Type B pancreatic cell (in vitro differentiated cells): ENCODE data around the gene MCM6. TPM values are rescaled to one million over a fixed set of nuclear protein-coding genes. Genes with fewer than 3 reads are reported as not detected.
"Not testable (repeated sequence)": the region's sequence is repeated elsewhere in the genome, so short reads cannot be mapped to it uniquely, and the experiment has no call there.

Experiments
- DNase-seq: peaks from one replicate; pipeline ENCODE4 v3.0.0; 2021; ENCODE audit warnings: mixed read lengths; ENCODE audit not compliant: unreplicated experiment; ENCODE audit errors: extremely low spot score
- H3K27ac Mint-ChIP-seq: 2 replicates; pipeline ENCODE4 v1.8.0; 2021; ENCODE audit warnings: mild to moderate bottlenecking, mixed read lengths
- H3K27me3 Mint-ChIP-seq: 2 replicates; pipeline ENCODE4 v1.8.0; 2021; ENCODE audit warnings: mixed read lengths
- H3K36me3 Mint-ChIP-seq: 2 replicates; pipeline ENCODE4 v1.8.0; 2021; ENCODE audit warnings: mixed read lengths
- H3K4me1 Mint-ChIP-seq: one replicate; pipeline ENCODE4 v1.8.0; 2021; ENCODE audit warnings: mixed read lengths; ENCODE audit not compliant: unreplicated experiment
- H3K4me3 Mint-ChIP-seq: 2 replicates; pipeline ENCODE4 v1.8.0; 2021; ENCODE audit warnings: mild to moderate bottlenecking, mixed read lengths
- H3K9me3 Mint-ChIP-seq: 2 replicates; pipeline ENCODE4 v1.8.0; 2021; ENCODE audit warnings: mixed read lengths
- total RNA-seq: library from RNA; stranded (reverse); gene quantifications from 2 replicates; pipeline ENCODE4 v1.2.1, GENCODE V29; 2021; ENCODE audit warnings: low replicate concordance
- TF ChIP-seq, protein P1 (sequence below): fragments of 200-600 bp; sonication (generic); conservative IDR thresholded peaks from 2 replicates; pipeline ENCODE4 v1.5.0; 2021; ENCODE audit warnings: antibody characterized with exemption, mild to moderate bottlenecking

MCM6 gene
- total RNA-seq, 1 donor from 2014 or later: 54.9 TPM

GRCh38 chr2:135799738-135800137 is 76.5 kb downstream of the MCM6 start:
- Mint-ChIP-seq H3K9me3 (peaks cover 4% of the 10 kb centered on the region), H3K4me3 (no peak overlapping the region), H3K36me3 (no peaks in the 10 kb centered on the region), H3K27me3 (no peaks in the 10 kb centered on the region), H3K27ac (no peak overlapping the region), H3K4me1 (no peaks in the 10 kb centered on the region)
- DNase-seq: no peak
- TF ChIP-seq, protein P1, sequence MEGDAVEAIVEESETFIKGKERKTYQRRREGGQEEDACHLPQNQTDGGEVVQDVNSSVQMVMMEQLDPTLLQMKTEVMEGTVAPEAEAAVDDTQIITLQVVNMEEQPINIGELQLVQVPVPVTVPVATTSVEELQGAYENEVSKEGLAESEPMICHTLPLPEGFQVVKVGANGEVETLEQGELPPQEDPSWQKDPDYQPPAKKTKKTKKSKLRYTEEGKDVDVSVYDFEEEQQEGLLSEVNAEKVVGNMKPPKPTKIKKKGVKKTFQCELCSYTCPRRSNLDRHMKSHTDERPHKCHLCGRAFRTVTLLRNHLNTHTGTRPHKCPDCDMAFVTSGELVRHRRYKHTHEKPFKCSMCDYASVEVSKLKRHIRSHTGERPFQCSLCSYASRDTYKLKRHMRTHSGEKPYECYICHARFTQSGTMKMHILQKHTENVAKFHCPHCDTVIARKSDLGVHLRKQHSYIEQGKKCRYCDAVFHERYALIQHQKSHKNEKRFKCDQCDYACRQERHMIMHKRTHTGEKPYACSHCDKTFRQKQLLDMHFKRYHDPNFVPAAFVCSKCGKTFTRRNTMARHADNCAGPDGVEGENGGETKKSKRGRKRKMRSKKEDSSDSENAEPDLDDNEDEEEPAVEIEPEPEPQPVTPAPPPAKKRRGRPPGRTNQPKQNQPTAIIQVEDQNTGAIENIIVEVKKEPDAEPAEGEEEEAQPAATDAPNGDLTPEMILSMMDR: peak; percentile 33

DNA sequence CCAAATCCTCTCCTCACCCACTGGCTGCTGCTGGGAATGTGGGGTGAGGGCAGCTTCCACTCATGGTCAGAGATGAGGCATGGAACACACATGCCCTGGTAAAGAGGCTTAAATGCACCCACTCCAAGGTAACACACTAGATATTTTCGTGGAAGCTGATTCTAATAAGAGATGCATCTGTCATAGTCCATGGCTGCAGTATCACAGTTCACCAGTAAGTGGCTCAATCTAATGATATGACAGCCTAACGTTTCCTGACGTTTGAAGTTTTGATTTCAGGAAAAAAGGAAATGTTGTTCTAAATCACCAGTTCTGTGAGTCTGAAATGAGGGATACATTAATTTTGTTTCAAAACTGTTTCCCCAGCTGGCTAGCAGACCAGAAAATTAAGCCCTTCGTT is 77.5 kb downstream of the MCM6 start:
- no peaks in the 10 kb centered on the region for H3K36me3 Mint-ChIP-seq
- H3K9me3 Mint-ChIP-seq: peaks cover 4% of the 10 kb centered on the region
- TF ChIP-seq, protein P1: peak; percentile 49
- no peaks in the 10 kb centered on the region for H3K4me1 Mint-ChIP-seq
- DNase-seq: no peak
- no peaks in the 10 kb centered on the region for H3K27me3 Mint-ChIP-seq
- H3K4me3 Mint-ChIP-seq: no peak overlapping the region
- H3K27ac Mint-ChIP-seq: no peak overlapping the region

DNA sequence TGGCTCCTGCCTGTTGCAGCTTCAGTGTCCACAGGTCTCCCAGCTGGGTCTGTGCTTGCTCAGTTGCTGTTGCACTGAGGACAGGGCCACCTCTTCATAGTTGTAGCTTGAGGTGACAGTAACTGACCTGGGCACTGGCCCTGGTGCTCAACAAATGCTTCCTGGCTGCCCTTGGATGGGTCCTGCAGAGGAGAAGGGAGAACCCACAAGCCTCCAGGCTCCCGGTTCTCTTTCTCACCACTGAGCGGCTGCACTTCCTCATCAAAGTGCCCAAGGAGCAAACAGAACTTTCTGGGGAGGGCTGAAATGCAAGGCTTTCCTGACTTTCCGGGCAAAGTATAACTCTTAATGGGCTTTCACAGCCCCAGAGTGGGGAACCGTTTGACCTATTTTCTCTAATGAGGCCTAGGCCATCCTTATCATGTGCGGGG is 78.0 kb downstream of the MCM6 start:
- Mint-ChIP-seq H3K27me3 (no peaks in the 10 kb centered on the region), H3K4me3 (no peak overlapping the region), H3K36me3 (no peaks in the 10 kb centered on the region), H3K27ac (no peak overlapping the region), H3K4me1 (no peaks in the 10 kb centered on the region), H3K9me3 (peaks cover 4% of the 10 kb centered on the region)
- no peak for DNase-seq
- TF ChIP-seq, protein P1: no peak

GRCh38 chr2:135797497-135798274 is 78.6 kb downstream of the MCM6 start:
- Mint-ChIP-seq H3K9me3 (peaks cover 4% of the 10 kb centered on the region), H3K27me3 (no peaks in the 10 kb centered on the region), H3K27ac (no peak overlapping the region), H3K4me3 (no peak overlapping the region), H3K4me1 (no peaks in the 10 kb centered on the region), H3K36me3 (no peaks in the 10 kb centered on the region)
- TF ChIP-seq, protein P1: peak; percentile 93
- no peak for DNase-seq

DNA sequence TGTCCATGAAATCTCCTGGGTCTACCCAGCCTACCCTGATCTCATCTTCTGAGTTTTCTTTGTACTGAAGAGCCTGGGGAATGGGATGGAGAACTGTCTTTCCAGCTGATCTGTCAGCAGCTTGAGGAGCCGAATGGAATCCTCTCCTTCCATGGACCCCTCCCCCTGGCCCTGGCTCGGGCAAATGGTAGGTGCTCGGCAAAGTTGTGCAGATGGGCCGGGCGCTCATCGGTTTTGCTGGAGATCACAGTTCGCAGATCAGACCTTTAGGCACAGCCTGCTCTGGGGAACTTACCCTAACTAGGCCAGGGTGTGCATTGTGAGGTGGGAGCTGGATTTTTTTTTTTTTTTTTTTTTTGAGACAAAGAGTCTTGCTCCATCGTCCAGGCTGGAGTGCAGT is 79.6 kb downstream of the MCM6 start:
- no peaks in the 10 kb centered on the region for H3K4me1 Mint-ChIP-seq
- no peaks in the 10 kb centered on the region for H3K36me3 Mint-ChIP-seq
- no peak overlapping the region for H3K27ac Mint-ChIP-seq
- TF ChIP-seq, protein P1: no peak
- peaks cover 4% of the 10 kb centered on the region for H3K9me3 Mint-ChIP-seq
- DNase-seq: no peak
- no peak overlapping the region for H3K4me3 Mint-ChIP-seq
- no peaks in the 10 kb centered on the region for H3K27me3 Mint-ChIP-seq

DNA sequence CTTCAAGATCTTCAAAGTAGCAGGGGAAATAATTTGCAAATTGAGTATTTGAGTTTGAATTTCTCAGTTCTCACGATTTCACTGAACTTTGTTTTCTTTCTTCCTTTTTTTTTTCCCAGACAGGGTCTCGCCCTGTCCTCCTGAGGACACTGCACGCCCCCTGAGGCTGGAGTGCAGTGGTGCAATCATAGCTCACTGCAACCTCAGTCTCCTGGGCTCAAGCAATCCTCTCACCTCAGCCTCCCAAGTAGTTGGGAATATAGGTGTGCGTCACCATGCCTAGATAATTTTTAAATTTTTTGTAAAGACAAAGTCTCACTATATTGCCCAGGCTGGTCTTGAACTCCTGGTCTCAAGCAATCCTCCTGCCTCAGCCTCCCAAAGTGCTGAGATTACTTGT is 80.6 kb downstream of the MCM6 start:
- not testable (repeated sequence) for H3K9me3 Mint-ChIP-seq, H3K4me3 Mint-ChIP-seq, H3K27me3 Mint-ChIP-seq, H3K36me3 Mint-ChIP-seq, H3K27ac Mint-ChIP-seq, DNase-seq, H3K4me1 Mint-ChIP-seq
